Pancreas (tissue), 10 donors: ENCODE measurements around the gene GKAP1. TPM values are rescaled to one million over a fixed set of nuclear protein-coding genes. Genes with fewer than 3 reads are reported as not detected.
"Not testable (repeated sequence)": the region's sequence is repeated elsewhere in the genome, so short reads cannot be mapped to it uniquely, and the experiment has no call there.

Experiments
- ATAC-seq, 4 donors: fragments of 200-7000 bp; cut with Tn5 transposase; one replicate each; pipeline versions ENCODE4 v1.8.0 to v1.9.1; 2020; ENCODE audit warnings: mild to moderate bottlenecking in 4 of 4, moderate library complexity in 4 of 4
- DNase-seq, 6 donors: peaks; one replicate each; pipeline ENCODE4 v3.0.0-alpha.2; 2020
- FAIRE-seq: peaks from 2 replicates; lab custom pipeline; 2012; peaks lifted over from hg19 to GRCh38; lab: Jason Lieb, UNC
- H3K27ac ChIP-seq, 4 donors: fragments of 200-600 bp; sonication (generic); 1 replicate in 3 of 4; 2 replicates in 1 of 4; pipeline versions ENCODE4 v1.5.0 to v1.8.0; 2020
- H3K27me3 ChIP-seq, 4 donors: fragments of 200-600 bp; one replicate each; pipeline ENCODE4 v1.8.0; 2021
- H3K36me3 ChIP-seq, 3 donors: fragments of 200-600 bp; sonication (generic) in 1 of 3; one replicate each; pipeline versions ENCODE4 v1.5.0 to v1.8.0; 2020 to 2021
- H3K4me1 ChIP-seq, 3 donors: fragments of 200-600 bp; one replicate each; pipeline ENCODE4 v1.8.0; 2021
- H3K4me3 ChIP-seq, 4 donors: fragments of 200-600 bp; sonication (generic) in 2 of 4; one replicate each; pipeline versions ENCODE4 v1.5.0 to v1.8.0; 2020 to 2021
- H3K9me3 ChIP-seq, 4 donors: fragments of 200-600 bp; one replicate each; pipeline ENCODE4 v1.8.0; 2021
- CTCF ChIP-seq, 4 donors: fragments of 200-600 bp; sonication (generic) in 3 of 4; IDR thresholded peaks; one replicate each; pipeline versions ENCODE4 v1.5.0 to v1.8.0; 2021; ENCODE audit warnings: antibody characterized with exemption in 4 of 4
- WGBS, 2 donors: extraction: QIAGEN DNeasy Blood & Tissue Kit; methylation state at CpG; one replicate each; pipeline ENCODE4 v1.1.7; 2013; 5-methylcytosine and 5-hydroxymethylcytosine counted together
- intact Hi-C, 3 donors: fragments of 100-400 bp; cut with DNase I; formaldehyde crosslinking; loops; one replicate each; pipeline versions ENCODE4 v1.11.1 to v1.14.2; 2022
- polyA plus RNA-seq, 2 donors: library from polyadenylated mRNA; stranded (reverse); fragments of 200-250 nt; gene quantifications; one replicate each; pipeline ENCODE4 v1.2.3, GENCODE V29; 2013
- total RNA-seq, 6 donors: library from RNA; stranded (reverse); fragmentation: NEBNext Ultra II Directional in 4 of 6; extraction: Animal tissue kit (Norgen Biotek cat#: 25700) in 4 of 6; gene quantifications; one replicate each; pipeline versions ENCODE4 v1.2.1 to v1.2.4, GENCODE V29; 2021 to 2023
- donor health status: healthy with polysubstance abuse.
- donor health status: DM: no; HTN: no; CAD: no; lungs with moderate emphysema.
- donor health status: DM: no; HTN: no; CAD: no.
- donor health status: control.
- donor health status: control.
- donor health status: Bipolar disorder and iron deficiency.
- donor health status: DM: yes; HTN: yes; CAD: no.
- donor health status: DM: no; HTN: no; CAD: no.
- donor health status: DM: no; HTN: no; CAD: no.
- donor health status: DM: yes; HTN: yes; CAD: no.

Gene GKAP1
- total and polyA plus RNA-seq, 8 donors: 3.7 to 13.2 (median 6.3) TPM

GRCh38 chr9:83744206-83744605 lies 73.4 kb downstream of the GKAP1 start:
- H3K9me3 ChIP-seq: no peaks in the 10 kb centered on the region
- DNase-seq (no peak), FAIRE-seq (no peak), ATAC-seq (no peak)
- H3K4me1 ChIP-seq: no peaks in the 10 kb centered on the region
- peaks cover 0 to 3% (median 0%) of the 10 kb centered on the region in 3 donors for H3K36me3 ChIP-seq
- 93 to 94% methylated on average over 1 of the region's 1 CpG for WGBS, 2 donors
- no peak overlapping the region for H3K4me3 ChIP-seq
- H3K27ac ChIP-seq: no peak overlapping the region
- H3K27me3 ChIP-seq: no peaks in the 10 kb centered on the region
- intact Hi-C loops: no loop called here
- no peak for TF ChIP-seq CTCF (IDR thresholded peaks at IDR 0.05)

- ATAC-seq: no peak
- intact Hi-C loops: no loop called here
- no peaks in the 10 kb centered on the region for H3K27me3 ChIP-seq
- no peaks in the 10 kb centered on the region for H3K36me3 ChIP-seq
- H3K9me3 ChIP-seq: no peaks in the 10 kb centered on the region
- H3K4me3 ChIP-seq: no peak overlapping the region
- H3K27ac ChIP-seq: no peak overlapping the region
- no peaks in the 10 kb centered on the region for H3K4me1 ChIP-seq
- WGBS, 2 donors: 96 to 99% methylated on average over 4 of the region's 4 CpGs
- no peak for FAIRE-seq
- TF ChIP-seq CTCF (IDR thresholded peaks at IDR 0.05): no peak
- no peak for DNase-seq
Measured at GRCh38 chr9:83733739-83734138, 83.8 kb downstream of the GKAP1 start.

- ATAC-seq, H3K27ac ChIP-seq, DNase-seq, H3K4me1 ChIP-seq, H3K4me3 ChIP-seq, FAIRE-seq, H3K9me3 ChIP-seq, H3K27me3 ChIP-seq, intact Hi-C loops, H3K36me3 ChIP-seq: not testable (repeated sequence)
- WGBS, 2 donors: 91 to 92% methylated on average over 15 to 17 of the region's 22 CpGs
Measured at GRCh38 chr9:83728591-83729368, 88.8 kb downstream of the GKAP1 start.

- no peak overlapping the region for H3K4me3 ChIP-seq
- H3K27ac ChIP-seq: no peak overlapping the region
- TF ChIP-seq CTCF (IDR thresholded peaks at IDR 0.05): no peak
- no peaks in the 10 kb centered on the region for H3K9me3 ChIP-seq
- no peaks in the 10 kb centered on the region for H3K36me3 ChIP-seq
- FAIRE-seq (no peak), ATAC-seq (no peak), DNase-seq (no peak)
- no peaks in the 10 kb centered on the region for H3K4me1 ChIP-seq
- intact Hi-C loops: no loop called here
- H3K27me3 ChIP-seq: no peaks in the 10 kb centered on the region
Measured at GRCh38 chr9:83724436-83724835, 93.1 kb downstream of the GKAP1 start.

- H3K9me3 ChIP-seq: no peaks in the 10 kb centered on the region
- no peaks in the 10 kb centered on the region for H3K4me1 ChIP-seq
- no peak for TF ChIP-seq CTCF (IDR thresholded peaks at IDR 0.05)
- no peak for ATAC-seq
- intact Hi-C loops: no loop called here
- no peak overlapping the region for H3K4me3 ChIP-seq
- H3K36me3 ChIP-seq: no peaks in the 10 kb centered on the region
- H3K27me3 ChIP-seq: no peaks in the 10 kb centered on the region
- H3K27ac ChIP-seq: no peak overlapping the region
- WGBS, 2 donors: 77 to 82% methylated on average over 2 of the region's 2 CpGs
- DNase-seq: no peak
- FAIRE-seq: no peak
Measured at GRCh38 chr9:83722726-83723495, 94.7 kb downstream of the GKAP1 start.
